ENCODE data around the gene EEF2KMT.
"Not testable (repeated sequence)": the region's sequence is repeated elsewhere in the genome, so short reads cannot be mapped to it uniquely, and the experiment has no call there.

GRCh38 chr16:5098221-5099159 is 895 bp upstream of the EEF2KMT start:
- not testable (repeated sequence) for TF ChIP-seq CTCF (IDR thresholded peaks at IDR 0.05)
- TF ChIP-seq POLR2A (IDR thresholded peaks at IDR 0.05) = peak in 1 of 2 donors; percentile 26
